Testis (tissue), 2 donors: ENCODE measurements around the gene OR6C65.

Source experiments
- CTCF ChIP-seq, 3 experiments: fragments of 450-650 bp in 2 of 3; fragments of 200-600 bp in 1 of 3; sonication (generic) in 1 of 3; IDR thresholded peaks; one replicate each; pipeline ENCODE4 v1.5.1; 2016 to 2019; ENCODE audit warnings: antibody characterized with exemption in 3 of 3, mild to moderate bottlenecking in 2 of 3, moderate library complexity in 1 of 3
- POLR2A ChIP-seq: fragments of 450-650 bp; IDR thresholded peaks from one replicate; pipeline ENCODE4 v1.6.1; 2017; ENCODE audit warnings: antibody characterized with exemption, mild to moderate bottlenecking, moderate library complexity

- no peak for TF ChIP-seq POLR2A
- no peak for TF ChIP-seq CTCF (IDR thresholded peaks at IDR 0.05)
Observed at GRCh38 chr12:55400229-55400628, at the start of gene OR6C65.
